GM18498 (cell line): ENCODE measurements around the gene NFIB.

Experiments used
- ATAC-seq: cut with Tn5 transposase; IDR thresholded peaks from one replicate; pipeline ENCODE4 v1.9.1; 2021; ENCODE audit warnings: mild to moderate bottlenecking, moderate library complexity; ENCODE audit not compliant: unreplicated experiment

Gene NFIB

GRCh38 chr9:14307989-14308852 lies 5.7 kb downstream of the NFIB start:
- ATAC-seq: no peak

DNA sequence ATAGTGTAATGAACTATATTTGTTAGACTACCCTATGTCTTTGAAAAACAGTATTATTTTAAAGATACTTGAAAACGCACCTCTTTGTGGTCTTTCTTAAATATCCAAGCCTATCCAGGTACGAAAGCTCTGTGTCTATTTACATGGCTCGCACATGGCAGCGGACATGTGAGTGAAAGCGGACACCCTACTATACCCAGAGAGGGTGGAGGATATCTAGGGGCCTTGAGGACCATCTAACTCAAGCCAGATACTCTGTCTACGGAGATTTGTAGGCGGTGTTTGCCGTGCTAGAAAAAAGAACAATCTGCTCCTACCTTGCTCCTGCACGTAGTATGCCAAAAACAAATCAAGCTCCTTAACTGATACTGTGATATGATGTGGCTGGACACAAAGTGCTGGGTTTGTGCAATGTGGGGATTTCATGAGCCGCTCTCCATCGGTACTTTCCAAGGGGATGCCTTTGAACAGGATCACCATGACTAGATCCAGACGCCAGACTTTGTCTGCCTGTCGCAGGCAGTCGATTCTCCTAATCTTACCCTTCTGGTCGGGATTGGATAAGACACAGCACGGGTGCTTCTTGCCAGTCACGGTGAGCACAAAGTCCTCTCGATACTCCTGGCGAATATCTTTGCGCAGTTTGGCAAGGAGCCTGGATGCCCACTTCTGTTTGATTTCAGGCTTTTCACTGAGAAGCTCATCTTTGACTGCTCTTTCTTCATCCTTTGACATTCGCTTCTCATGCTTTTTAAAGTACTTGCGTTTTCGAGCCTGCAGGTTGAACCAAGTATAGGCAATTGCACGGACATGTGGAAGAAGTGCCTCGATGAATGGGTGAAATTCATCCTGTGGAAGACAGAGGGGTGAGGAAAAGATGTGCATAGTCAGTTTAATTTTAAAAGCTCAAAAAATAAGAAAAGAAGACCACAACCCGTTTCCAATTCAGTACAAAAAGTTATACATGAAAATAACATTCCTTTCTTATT lies 7.0 kb downstream of the NFIB start:
- no peak for ATAC-seq

DNA sequence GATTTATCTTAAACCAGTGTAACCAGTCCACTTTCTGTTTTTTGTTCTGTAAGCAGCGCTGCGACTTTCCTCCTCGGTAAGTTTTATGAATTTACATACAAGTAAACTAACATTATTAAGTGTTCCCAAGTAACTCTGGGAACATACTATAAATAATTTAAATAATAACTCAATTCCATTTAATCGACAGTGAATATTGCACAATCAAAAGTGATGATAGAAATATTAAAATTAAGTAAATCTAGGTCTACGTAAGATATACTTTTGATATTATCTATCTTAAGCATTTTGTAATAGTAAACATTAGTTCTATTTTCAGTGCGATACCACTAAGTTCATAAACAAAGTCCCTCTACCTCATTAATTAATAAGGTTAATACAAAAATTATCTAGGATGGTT lies 7.8 kb downstream of the NFIB start:
- ATAC-seq: no peak

DNA sequence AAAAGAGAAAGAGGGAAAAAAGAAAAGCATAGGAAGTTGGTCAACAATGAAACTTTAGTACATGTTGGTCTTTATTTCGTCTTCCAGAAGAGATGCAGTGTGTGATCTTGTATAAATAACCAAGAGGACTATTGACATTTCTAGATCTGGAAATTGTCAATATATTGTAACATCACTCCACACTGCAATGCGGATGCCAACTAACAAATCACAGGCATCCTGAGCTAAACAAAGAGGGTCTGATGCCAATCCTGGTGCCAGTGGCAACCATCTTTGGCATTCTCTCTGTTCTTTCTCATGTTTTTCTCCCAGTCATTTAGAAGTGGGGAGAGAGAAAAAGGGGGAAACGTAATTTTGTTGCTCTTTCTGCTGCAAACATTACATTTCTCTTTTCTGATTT lies 9.7 kb downstream of the NFIB start:
- no peak for ATAC-seq

- ATAC-seq: no peak
Observed at GRCh38 chr9:14303521-14303920, 10.4 kb downstream of the NFIB start.

DNA sequence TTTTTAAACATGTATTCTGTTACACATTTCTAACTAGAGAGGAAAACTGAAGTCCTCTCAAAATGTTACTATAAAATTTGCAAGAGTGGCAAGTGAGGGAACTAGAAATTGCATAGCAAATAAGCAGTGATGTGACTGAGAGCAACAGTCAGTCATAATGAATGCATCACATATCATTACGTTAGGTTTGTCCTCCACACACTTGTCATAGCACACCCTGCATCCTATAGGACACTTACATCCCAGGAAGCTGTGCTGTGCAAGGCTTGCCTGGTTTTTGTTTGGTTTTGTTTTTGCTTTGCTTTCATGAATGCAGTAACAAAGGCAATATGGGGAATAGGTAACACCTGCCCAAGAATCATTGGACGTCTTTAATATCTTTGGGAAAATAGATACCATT lies 10.8 kb downstream of the NFIB start:
- no peak for ATAC-seq

DNA sequence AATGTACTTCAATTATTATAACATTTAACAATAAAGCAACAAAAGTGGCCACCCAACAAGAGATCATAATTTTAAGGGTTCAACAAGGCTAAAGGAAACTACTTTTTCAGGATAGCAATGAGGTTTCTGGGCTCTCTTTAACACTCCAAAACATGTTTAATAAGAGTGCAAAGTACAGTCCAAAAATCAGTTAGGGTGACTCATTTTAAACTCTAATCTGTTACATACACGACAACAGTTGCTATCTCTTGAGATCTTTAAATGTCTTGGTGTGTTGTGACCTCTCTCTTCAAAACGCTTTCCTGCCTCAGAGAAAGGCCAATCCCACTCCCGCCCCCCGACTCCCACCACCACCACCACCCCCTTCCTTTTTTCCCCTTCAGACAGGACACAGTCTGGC lies 11.5 kb downstream of the NFIB start:
- ATAC-seq: no peak

DNA sequence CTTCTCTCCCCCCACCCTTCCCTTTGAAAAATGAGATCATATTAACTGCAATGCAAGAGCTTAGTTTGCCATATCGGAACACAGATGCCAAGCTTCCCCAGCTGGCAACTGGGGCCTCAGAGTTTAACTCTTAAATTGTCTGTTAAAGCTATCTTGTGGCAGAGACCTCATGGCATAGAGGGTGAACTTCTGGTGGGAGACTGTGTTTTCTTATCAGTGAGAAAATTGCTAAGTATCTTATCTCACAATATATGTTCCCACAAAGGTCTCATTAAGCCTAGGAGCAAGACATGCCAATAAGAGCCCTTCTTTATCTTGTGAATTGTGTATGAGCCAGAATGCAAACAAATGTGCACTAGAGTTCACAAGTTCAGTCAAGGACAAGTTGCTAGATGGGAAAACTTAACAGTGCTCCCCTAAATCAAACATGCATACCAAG lies 12.3 kb downstream of the NFIB start:
- ATAC-seq: no peak

- ATAC-seq: no peak
Observed at GRCh38 chr9:14301006-14301405, 12.9 kb downstream of the NFIB start.

- ATAC-seq: no peak
Observed at GRCh38 chr9:14300588-14300987, 13.4 kb downstream of the NFIB start.

DNA sequence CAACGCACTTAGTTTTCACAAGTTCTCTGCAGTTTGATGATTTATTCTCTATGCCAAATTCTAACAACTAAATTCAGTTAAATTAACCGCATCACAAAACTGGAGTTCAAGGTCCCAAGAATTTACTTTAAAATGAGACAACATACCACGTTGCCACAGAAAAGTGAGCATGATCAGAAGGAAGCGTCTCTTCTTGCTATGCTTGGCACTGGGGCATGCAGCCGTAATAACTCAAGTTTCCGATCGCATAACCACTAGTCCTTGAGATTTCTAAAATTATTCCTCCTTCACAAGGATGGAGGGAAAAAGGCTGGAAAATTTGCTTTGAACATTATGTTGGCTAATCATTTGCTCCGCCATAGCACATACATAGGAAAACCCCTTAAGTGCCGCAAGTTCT lies 13.9 kb downstream of the NFIB start:
- ATAC-seq: no peak

DNA sequence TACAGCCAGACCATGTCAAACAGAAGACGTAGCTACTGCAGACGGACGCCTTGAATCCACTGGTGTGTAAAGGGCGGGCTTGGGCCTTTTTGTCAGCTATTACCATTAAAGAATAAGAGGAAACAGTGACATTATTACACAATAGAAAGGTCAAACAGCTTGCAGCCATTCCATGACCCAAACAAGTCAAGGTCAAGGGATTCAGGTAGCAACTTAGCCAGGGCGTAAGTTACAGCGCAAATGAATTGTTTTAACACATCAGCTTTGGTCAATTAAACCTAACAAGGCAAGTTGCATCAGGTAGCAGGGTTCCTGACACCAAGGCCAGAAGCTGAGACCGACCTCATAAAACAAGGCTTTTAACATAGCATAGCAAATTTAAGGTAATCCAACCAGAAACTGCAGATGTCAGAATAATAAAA lies 15.3 kb downstream of the NFIB start:
- no peak for ATAC-seq

DNA sequence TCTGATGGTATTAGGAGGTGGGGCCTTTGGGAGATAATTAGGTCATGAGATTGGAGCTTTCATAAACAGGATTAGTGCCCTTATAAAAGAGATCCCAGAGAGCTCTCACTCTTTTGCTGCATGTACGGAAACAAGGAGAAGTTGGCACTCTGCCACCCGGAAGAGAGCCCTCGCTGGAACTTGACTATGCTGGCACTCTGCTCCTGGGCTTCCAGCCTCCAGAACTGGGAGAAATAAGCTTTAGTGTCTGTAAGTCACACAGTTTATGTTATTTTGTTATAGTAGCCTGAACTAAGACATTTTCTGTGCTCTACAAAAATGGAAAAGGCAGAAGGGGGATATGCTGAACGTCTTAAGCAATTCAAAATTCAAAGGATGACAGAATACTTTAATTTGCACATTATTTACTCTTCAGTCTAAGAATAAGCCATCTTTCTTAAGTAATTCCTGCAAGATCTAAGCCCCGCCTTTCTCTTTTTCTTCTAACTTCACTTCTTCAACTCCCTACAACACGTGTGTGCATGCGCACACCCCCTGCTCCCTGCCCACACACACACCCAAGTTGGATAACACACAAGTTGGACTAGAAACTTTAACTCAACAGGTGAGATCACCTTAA lies 17.3 kb downstream of the NFIB start:
- ATAC-seq: no peak

DNA sequence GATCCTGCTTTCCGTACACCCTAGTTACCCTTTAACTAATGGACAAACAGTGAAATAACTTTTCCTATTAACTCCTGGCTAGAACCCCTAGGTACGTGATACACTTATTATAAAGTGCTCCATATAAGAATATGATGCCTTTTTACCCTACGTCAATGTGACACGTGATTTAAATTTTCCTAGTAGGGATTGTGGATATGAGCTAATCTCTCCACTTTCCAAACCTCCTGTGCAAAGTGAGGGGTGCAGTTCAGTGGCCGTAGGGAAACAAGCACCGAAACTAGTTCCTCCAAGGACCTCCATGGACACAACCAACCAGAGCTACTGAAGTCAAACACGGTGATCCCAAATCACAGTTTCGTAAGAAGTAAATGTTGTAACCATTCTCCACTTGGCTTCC lies 19.3 kb downstream of the NFIB start:
- ATAC-seq: no peak

- no peak for ATAC-seq
Observed at GRCh38 chr9:14293801-14294200, 20.1 kb downstream of the NFIB start.

- no peak for ATAC-seq
Observed at GRCh38 chr9:14292181-14292739, 21.7 kb downstream of the NFIB start.

DNA sequence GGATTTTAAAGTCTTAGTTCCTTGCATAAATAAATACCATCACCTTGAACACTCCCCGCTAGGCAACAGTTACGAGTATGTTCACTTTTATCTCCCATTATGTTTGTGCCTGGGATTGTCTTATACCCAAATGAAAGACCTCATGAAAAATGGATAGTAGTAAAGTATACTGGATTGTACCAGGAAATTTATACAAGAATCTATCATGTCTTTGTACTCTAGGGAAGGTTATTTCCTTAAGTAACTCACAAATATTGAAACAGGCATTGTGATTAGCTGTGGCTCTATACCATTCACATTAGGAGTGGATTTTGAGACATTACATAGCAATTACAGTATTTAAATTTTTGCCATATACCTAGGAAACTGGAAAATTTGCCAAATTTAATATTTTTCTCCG lies 24.0 kb downstream of the NFIB start:
- ATAC-seq: no peak

GRCh38 chr9:14288433-14288832 lies 25.5 kb downstream of the NFIB start:
- no peak for ATAC-seq

DNA sequence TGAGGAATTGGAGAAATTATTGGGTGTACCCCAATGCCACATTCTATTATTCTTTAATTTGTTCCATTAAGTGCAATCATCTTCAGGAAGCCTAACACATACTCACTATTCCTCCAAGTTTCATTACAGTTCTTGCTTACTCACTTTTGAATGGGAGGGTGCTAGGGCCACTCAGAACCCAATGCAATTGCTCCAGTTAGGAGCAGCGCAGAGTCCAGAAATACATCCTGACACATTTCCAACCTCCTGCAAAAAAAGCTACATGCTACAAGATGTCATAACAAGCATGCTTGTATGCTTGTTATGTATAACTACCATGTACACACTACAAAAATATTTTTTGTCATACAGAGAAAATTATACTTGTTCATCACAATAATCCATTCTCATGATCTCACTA lies 27.8 kb downstream of the NFIB start:
- no peak for ATAC-seq

GRCh38 chr9:14283276-14283675 lies 30.7 kb downstream of the NFIB start:
- no peak for ATAC-seq

- no peak for ATAC-seq
Observed at GRCh38 chr9:14281876-14282275, 32.1 kb downstream of the NFIB start.
